RWPE2 (cell line): ENCODE results near the gene ZNF84.

ENCODE experiments used
- ATAC-seq: fragments of 200-7000 bp; cut with Tn5 transposase; 3 replicates; pipeline ENCODE4 v1.9.1; 2021; ENCODE audit warnings: low read depth
- DNase-seq: peaks from one replicate; pipeline ENCODE4 v3.0.0-alpha.2; 2020; ENCODE audit warnings: low spot score
- H3K27ac ChIP-seq: fragments of 450-650 bp; 2 replicates; pipeline ENCODE4 v1.5.1; 2017; ENCODE audit warnings: mild to moderate bottlenecking; ENCODE audit not compliant: poor library complexity, severe bottlenecking
- H3K27me3 ChIP-seq: fragments of 250-450 bp; sonication (Bioruptor Pico); 2 replicates; pipeline ENCODE4 v1.5.1; 2021; ENCODE audit warnings: mild to moderate bottlenecking, moderate library complexity; ENCODE audit not compliant: insufficient read depth, poor library complexity, severe bottlenecking
- H3K36me3 ChIP-seq: fragments of 250-450 bp; sonication (Bioruptor Pico); 2 replicates; pipeline ENCODE4 v1.5.1; 2020; ENCODE audit warnings: low read depth, mild to moderate bottlenecking, moderate library complexity
- H3K4me1 ChIP-seq: fragments of 250-450 bp; sonication (Bioruptor Pico); 2 replicates; pipeline ENCODE4 v1.5.1; 2021; ENCODE audit warnings: mild to moderate bottlenecking, moderate library complexity; ENCODE audit not compliant: insufficient read depth, poor library complexity, severe bottlenecking
- H3K4me3 ChIP-seq: fragments of 250-450 bp; sonication (Bioruptor Pico); 2 replicates; pipeline ENCODE4 v1.5.1; 2021; ENCODE audit warnings: mild to moderate bottlenecking, moderate library complexity; ENCODE audit not compliant: severe bottlenecking
- H3K9me3 ChIP-seq: fragments of 250-450 bp; sonication (Bioruptor Pico); 2 replicates; pipeline ENCODE4 v1.5.1; 2021; ENCODE audit warnings: mild to moderate bottlenecking, moderate library complexity; ENCODE audit not compliant: severe bottlenecking
- CTCF ChIP-seq: fragments of 450-650 bp; IDR thresholded peaks from one replicate; pipeline ENCODE4 v1.5.1; 2017; ENCODE audit warnings: mild to moderate bottlenecking, moderate library complexity; ENCODE audit not compliant: poor library complexity, severe bottlenecking

The ZNF84 gene

GRCh38 chr12:133026996-133027395 is 10.3 kb upstream of the ZNF84 start:
- DNase-seq (no peak), ATAC-seq (no peak)
- no peaks in the 10 kb centered on the region for H3K36me3 ChIP-seq
- no peak for TF ChIP-seq CTCF
- no peak overlapping the region for H3K4me3 ChIP-seq
- peaks cover 13% of the 10 kb centered on the region for H3K9me3 ChIP-seq
- no peak overlapping the region for H3K27ac ChIP-seq
- no peaks in the 10 kb centered on the region for H3K27me3 ChIP-seq
- no peaks in the 10 kb centered on the region for H3K4me1 ChIP-seq

- no peak for TF ChIP-seq CTCF
- peak overlapping the region; percentile 55 for H3K4me3 ChIP-seq
- peaks cover 3% of the 10 kb centered on the region for H3K4me1 ChIP-seq
- H3K36me3 ChIP-seq: peaks cover 48% of the 10 kb centered on the region
- peaks cover 33% of the 10 kb centered on the region for H3K9me3 ChIP-seq
- H3K27ac ChIP-seq: peak overlapping the region; percentile 92
- ATAC-seq (no peak), DNase-seq (no peak)
- H3K27me3 ChIP-seq: no peaks in the 10 kb centered on the region
These were observed 905 bp downstream of the ZNF84 start for GRCh38 chr12:133038118-133038709.

GRCh38 chr12:133046698-133047097 is 9.4 kb downstream of the ZNF84 start:
- ATAC-seq: no peak
- H3K36me3 ChIP-seq: peaks cover 96% of the 10 kb centered on the region
- no peaks in the 10 kb centered on the region for H3K4me1 ChIP-seq
- no peak for TF ChIP-seq CTCF
- no peaks in the 10 kb centered on the region for H3K27me3 ChIP-seq
- H3K27ac ChIP-seq: no peak overlapping the region
- no peak for DNase-seq
- H3K9me3 ChIP-seq: peaks cover 48% of the 10 kb centered on the region
- H3K4me3 ChIP-seq: no peak overlapping the region

GRCh38 chr12:133057446-133057845 is 20.1 kb downstream of the ZNF84 start:
- Histone ChIP-seq H3K4me1 (no peaks in the 10 kb centered on the region), H3K27me3 (no peaks in the 10 kb centered on the region), H3K36me3 (peaks cover 47% of the 10 kb centered on the region), H3K4me3 (no peak overlapping the region), H3K27ac (no peak overlapping the region), H3K9me3 (peaks cover 74% of the 10 kb centered on the region)
- TF ChIP-seq CTCF: no peak
- no peak for ATAC-seq
- no peak for DNase-seq
